NCI-H2107 (cell line): Measurements from ENCODE around the gene FOXK2.

Experiments used
- DNase-seq: peaks from one replicate; lab custom pipeline; 2025; lab: John Stamatoyannopoulos, UW

The FOXK2 gene

GRCh38 chr17:82644148-82644547, 124.6 kb downstream of the FOXK2 start:
- no peak for DNase-seq

- DNase-seq: no peak
These were observed 126.0 kb downstream of the FOXK2 start for GRCh38 chr17:82645516-82645915.

GRCh38 chr17:82647593-82648164, 128.1 kb downstream of the FOXK2 start:
- no peak for DNase-seq

- peak; percentile 96 for DNase-seq
These were observed 128.7 kb downstream of the FOXK2 start, which contains the start of gene WDR45B for GRCh38 chr17:82648165-82648668. Gene WDR45B, minus strand, starts transcription at chr17:82648444. Its CDS starts 104 bp downstream, at chr17:82648340.

- no peak for DNase-seq
These were observed 129.3 kb downstream of the FOXK2 start for GRCh38 chr17:82648742-82649331.

DNA sequence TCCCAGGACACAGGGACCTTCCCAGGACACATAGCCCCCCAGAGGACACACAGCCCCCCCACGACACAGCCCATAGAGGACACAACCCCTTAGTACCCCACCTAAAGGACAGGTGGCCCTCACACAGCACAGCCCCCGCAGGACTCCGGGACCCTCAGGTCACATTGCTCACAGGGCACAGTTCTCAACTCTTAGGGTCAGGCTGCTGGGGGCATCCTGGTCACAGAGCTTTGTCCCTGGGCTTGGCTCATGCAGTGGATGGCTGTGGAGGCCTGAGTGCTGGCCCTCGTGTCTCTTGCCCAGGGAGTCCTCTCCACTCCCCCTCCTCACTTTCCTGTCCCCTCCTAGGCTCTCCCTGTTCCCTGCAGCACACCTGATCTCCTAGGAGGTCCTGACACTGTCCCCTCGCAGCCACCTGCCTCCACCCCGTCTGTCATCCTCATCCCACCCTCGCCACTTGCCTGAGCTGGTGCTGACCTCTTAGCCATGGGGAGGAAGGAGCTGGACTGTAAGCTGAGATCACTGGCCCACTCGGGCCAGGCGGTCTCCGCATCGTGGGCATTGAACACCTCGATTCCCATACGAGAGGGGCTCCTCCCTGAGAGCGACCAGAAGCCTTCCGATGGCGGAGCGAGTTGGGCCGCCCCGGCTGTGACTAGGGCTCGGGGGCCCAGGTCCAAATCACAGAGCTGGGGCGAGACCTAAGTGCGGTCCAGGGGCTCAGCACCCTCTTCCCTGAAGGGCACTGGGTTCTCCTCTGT, 130.1 kb downstream of the FOXK2 start:
- no peak for DNase-seq

- no peak for DNase-seq
These were observed 131.2 kb downstream of the FOXK2 start for GRCh38 chr17:82650723-82651122.

DNA sequence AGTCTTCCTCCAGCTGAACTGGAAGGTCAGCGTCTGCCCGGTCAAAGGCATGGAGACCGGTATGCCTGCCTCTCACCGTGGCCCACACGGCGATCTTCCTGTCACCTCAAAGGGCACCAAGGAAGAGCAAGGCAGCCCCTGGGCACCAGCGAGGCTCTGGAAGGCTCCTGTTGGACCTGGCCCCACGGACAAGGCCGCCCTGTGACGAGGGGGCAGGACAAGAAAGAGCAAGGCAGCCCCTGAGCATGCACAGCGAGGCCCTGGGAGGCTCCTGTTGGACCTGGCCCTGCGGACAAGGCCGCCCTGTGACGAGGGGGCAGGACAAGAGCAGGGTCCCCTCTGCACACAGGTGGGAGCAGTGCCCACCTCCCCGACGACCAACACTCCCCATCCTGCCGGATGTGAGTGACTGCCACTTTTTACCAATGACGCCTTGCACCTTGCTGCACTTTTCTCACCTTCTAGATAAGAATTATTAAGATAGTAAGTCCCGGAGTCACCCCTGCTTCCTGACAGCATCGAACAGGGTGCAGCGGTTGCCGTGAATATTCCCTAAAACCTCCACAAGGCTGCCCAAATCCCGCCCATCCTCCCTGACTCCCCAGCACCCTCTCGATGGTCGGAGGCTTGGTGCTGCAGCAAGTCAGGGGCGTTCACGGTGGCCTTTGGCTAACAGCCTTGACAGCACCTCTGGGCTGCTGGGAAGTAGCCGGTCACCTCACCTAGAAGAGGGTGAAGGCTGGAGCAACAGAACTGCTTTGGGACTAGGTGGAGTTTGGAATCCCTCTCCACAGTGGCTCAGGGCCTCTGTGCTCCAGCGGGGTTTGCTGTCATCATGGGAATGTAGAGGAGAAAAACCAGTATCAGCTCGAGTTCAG, 134.4 kb downstream of the FOXK2 start:
- no peak for DNase-seq
